ENCODE measurements around the gene RIOK3. TPM values are rescaled to one million over a fixed set of nuclear protein-coding genes. Genes with fewer than 3 reads are reported as not detected.
A peak's percentile ranks its signal among the peaks of the same experiment; 100 is the strongest.

Gene RIOK3
- total RNA-seq, 1 experiment from 2014 or later, result 35.8 TPM

GRCh38 chr18:23451011-23451410 is 2.1 kb upstream of the RIOK3 start:
- no peaks in the 10 kb centered on the region for H3K9me3 ChIP-seq (ENCODE audit: low read depth, low read length, poor library complexity, severe bottlenecking)
- BruUV-seq (replicated peaks), result no TSS peak
- no peak overlapping the region for H3K4me3 ChIP-seq (ENCODE audit: low read depth, low read length, poor library complexity, severe bottlenecking)
- intact Hi-C loops (cut with micrococcal nuclease; ENCODE audit: unreplicated experiment), result no loop called here
- H3K27me3 ChIP-seq (replicated peaks; ENCODE audit: insufficient read depth, low read depth, low read length, poor library complexity), result no peaks in the 10 kb centered on the region
- ChIA-PET CTCF (no interaction called here), POLR2A (ENCODE audit: low non-redundant PET) (no interaction called here)
- H3K36me3 ChIP-seq (ENCODE audit: insufficient read depth, low read length, poor library complexity, severe bottlenecking), result no peaks in the 10 kb centered on the region
- no peak overlapping the region for H3K27ac ChIP-seq (ENCODE audit: low read depth, low read length, poor library complexity, severe bottlenecking)
- no peak for DNase-seq (ENCODE audit: low spot score)
- TF ChIP-seq CTCF (conservative IDR thresholded peaks at IDR 0.05; ENCODE audit: low read depth, low read length) (no peak), EZH2 (IDR thresholded peaks at IDR 0.05; ENCODE audit: borderline replicate concordance, low read depth, low read length, poor library complexity, severe bottlenecking) (no peak)
- H3K4me1 ChIP-seq (ENCODE audit: insufficient read depth, low read length, poor library complexity, severe bottlenecking), result peaks cover 5% of the 10 kb centered on the region

GRCh38 chr18:23451491-23451890 is 1.6 kb upstream of the RIOK3 start:
- H3K4me1 ChIP-seq (ENCODE audit: insufficient read depth, low read length, poor library complexity, severe bottlenecking), result peaks cover 5% of the 10 kb centered on the region
- no peaks in the 10 kb centered on the region for H3K9me3 ChIP-seq (ENCODE audit: low read depth, low read length, poor library complexity, severe bottlenecking)
- POLR2A ChIA-PET (ENCODE audit: low non-redundant PET), result no interaction called here
- CTCF ChIA-PET, result no interaction called here
- BruUV-seq (replicated peaks), result no TSS peak
- H3K36me3 ChIP-seq (ENCODE audit: insufficient read depth, low read length, poor library complexity, severe bottlenecking), result no peaks in the 10 kb centered on the region
- H3K27ac ChIP-seq (ENCODE audit: low read depth, low read length, poor library complexity, severe bottlenecking), result no peak overlapping the region
- no peak for DNase-seq (ENCODE audit: low spot score)
- TF ChIP-seq EZH2 (IDR thresholded peaks at IDR 0.05; ENCODE audit: borderline replicate concordance, low read depth, low read length, poor library complexity, severe bottlenecking) (no peak), CTCF (conservative IDR thresholded peaks at IDR 0.05; ENCODE audit: low read depth, low read length) (no peak)
- no peak overlapping the region for H3K4me3 ChIP-seq (ENCODE audit: low read depth, low read length, poor library complexity, severe bottlenecking)
- intact Hi-C loops (cut with micrococcal nuclease; ENCODE audit: unreplicated experiment), result no loop called here
- no peaks in the 10 kb centered on the region for H3K27me3 ChIP-seq (replicated peaks; ENCODE audit: insufficient read depth, low read depth, low read length, poor library complexity)

- H3K36me3 ChIP-seq (ENCODE audit: insufficient read depth, low read length, poor library complexity, severe bottlenecking), result no peaks in the 10 kb centered on the region
- ChIA-PET POLR2A (ENCODE audit: low non-redundant PET) (no interaction called here), CTCF (no interaction called here)
- DNase-seq (ENCODE audit: low spot score), result no peak
- no peak overlapping the region for H3K27ac ChIP-seq (ENCODE audit: low read depth, low read length, poor library complexity, severe bottlenecking)
- H3K27me3 ChIP-seq (replicated peaks; ENCODE audit: insufficient read depth, low read depth, low read length, poor library complexity), result no peaks in the 10 kb centered on the region
- BruUV-seq (replicated peaks), result no TSS peak
- peak overlapping the region; percentile 97 for H3K4me3 ChIP-seq (ENCODE audit: low read depth, low read length, poor library complexity, severe bottlenecking)
- H3K9me3 ChIP-seq (ENCODE audit: low read depth, low read length, poor library complexity, severe bottlenecking), result no peaks in the 10 kb centered on the region
- intact Hi-C loops (cut with micrococcal nuclease; ENCODE audit: unreplicated experiment), result no loop called here
- TF ChIP-seq CTCF (conservative IDR thresholded peaks at IDR 0.05; ENCODE audit: low read depth, low read length) (no peak), EZH2 (IDR thresholded peaks at IDR 0.05; ENCODE audit: borderline replicate concordance, low read depth, low read length, poor library complexity, severe bottlenecking) (no peak)
- H3K4me1 ChIP-seq (ENCODE audit: insufficient read depth, low read length, poor library complexity, severe bottlenecking), result peaks cover 5% of the 10 kb centered on the region
Observed at GRCh38 chr18:23452347-23452727, 750 bp upstream of the RIOK3 start.

Data from A673 (cell line).